Activated CD8-positive, alpha-beta memory T cell treated with anti-CD3 and anti-CD28 coated beads, Interleukin-2, amount 10 ng/mL, durations not matched to agents 7 days and 5 days (primary cell): ENCODE measurements around the gene PRPF19. TPM values are rescaled to one million over a fixed set of nuclear protein-coding genes. Genes with fewer than 3 reads are reported as not detected.

Experiments used
- ATAC-seq: fragments of 150-1000 bp; cut with Tn5 transposase; one replicate; pipeline ENCODE4 v1.10.0; 2021; ENCODE audit warnings: moderate library complexity
- CTCF ChIA-PET: fragments of 350-600 bp; sonication (Branson Sonifier 250); formaldehyde crosslinking; loops from one replicate; lab custom pipeline; 2021; ENCODE audit warnings: antibody characterized with exemption; lab: Charles Lee
- DNase-seq: peaks from one replicate; pipeline ENCODE4 v3.0.0-alpha.2; 2020
- H3K27ac Mint-ChIP-seq: one replicate; pipeline ENCODE4 v1.8.0; 2021; ENCODE audit warnings: mild to moderate bottlenecking, mixed read lengths
- H3K27me3 Mint-ChIP-seq: one replicate; pipeline ENCODE4 v1.8.0; 2021; ENCODE audit warnings: mixed read lengths
- H3K36me3 Mint-ChIP-seq: one replicate; pipeline ENCODE4 v1.8.0; 2021; ENCODE audit warnings: mild to moderate bottlenecking, mixed read lengths
- H3K4me1 Mint-ChIP-seq: one replicate; pipeline ENCODE4 v1.8.0; 2021; ENCODE audit warnings: mixed read lengths
- H3K4me3 Mint-ChIP-seq: one replicate; pipeline ENCODE4 v1.8.0; 2021; ENCODE audit warnings: mild to moderate bottlenecking, moderate library complexity, mixed read lengths
- H3K9me3 Mint-ChIP-seq: one replicate; pipeline ENCODE4 v1.8.0; 2022; ENCODE audit warnings: low read depth, mixed read lengths
- total RNA-seq, 2 experiments: library from RNA; stranded (reverse); gene quantifications; one replicate each; pipeline ENCODE4 v1.2.3, GENCODE V29; 2021

PRPF19 gene
- total RNA-seq, 2 experiments from 2014 or later, result 125 to 144 TPM

- CTCF ChIA-PET, result no interaction called here
Measured at GRCh38 chr11:60934790-60935605, 28.6 kb upstream of the PRPF19 start.

GRCh38 chr11:60934124-60934789 lies 27.9 kb upstream of the PRPF19 start:
- no peak for ATAC-seq
- Mint-ChIP-seq H3K9me3 (no peaks in the 10 kb centered on the region), H3K27ac (no peak overlapping the region), H3K36me3 (no peaks in the 10 kb centered on the region), H3K4me1 (no peaks in the 10 kb centered on the region), H3K4me3 (no peak overlapping the region), H3K27me3 (peaks cover 14% of the 10 kb centered on the region)
- no peak for DNase-seq
- CTCF ChIA-PET, result no interaction called here

More at GRCh38 chr11:60934790-60935605, 28.6 kb upstream of the PRPF19 start:
- H3K27me3 Mint-ChIP-seq, result peaks cover 7% of the 10 kb centered on the region
- no peaks in the 10 kb centered on the region for H3K36me3 Mint-ChIP-seq
- DNase-seq (no peak), ATAC-seq (no peak)
- no peak overlapping the region for H3K4me3 Mint-ChIP-seq
- H3K27ac Mint-ChIP-seq, result no peak overlapping the region
- no peaks in the 10 kb centered on the region for H3K4me1 Mint-ChIP-seq
- H3K9me3 Mint-ChIP-seq, result no peaks in the 10 kb centered on the region

GRCh38 chr11:60933416-60934123 lies 27.2 kb upstream of the PRPF19 start:
- ATAC-seq (no peak), DNase-seq (no peak)
- H3K4me3 Mint-ChIP-seq, result no peak overlapping the region
- H3K27ac Mint-ChIP-seq, result no peak overlapping the region
- no peaks in the 10 kb centered on the region for H3K4me1 Mint-ChIP-seq
- peaks cover 15% of the 10 kb centered on the region for H3K27me3 Mint-ChIP-seq
- CTCF ChIA-PET, result no interaction called here
- no peaks in the 10 kb centered on the region for H3K9me3 Mint-ChIP-seq
- H3K36me3 Mint-ChIP-seq, result no peaks in the 10 kb centered on the region

GRCh38 chr11:60932605-60933356 lies 26.4 kb upstream of the PRPF19 start:
- peaks cover 15% of the 10 kb centered on the region for H3K27me3 Mint-ChIP-seq
- DNase-seq (no peak), ATAC-seq (no peak)
- H3K4me1 Mint-ChIP-seq, result no peaks in the 10 kb centered on the region
- no peak overlapping the region for H3K27ac Mint-ChIP-seq
- no peaks in the 10 kb centered on the region for H3K36me3 Mint-ChIP-seq
- no peak overlapping the region for H3K4me3 Mint-ChIP-seq
- no peaks in the 10 kb centered on the region for H3K9me3 Mint-ChIP-seq
- CTCF ChIA-PET, result no interaction called here

GRCh38 chr11:60931917-60932316 lies 25.5 kb upstream of the PRPF19 start:
- Mint-ChIP-seq H3K27ac (no peak overlapping the region), H3K9me3 (no peaks in the 10 kb centered on the region), H3K4me1 (no peaks in the 10 kb centered on the region), H3K4me3 (no peak overlapping the region), H3K36me3 (no peaks in the 10 kb centered on the region), H3K27me3 (peaks cover 18% of the 10 kb centered on the region)
- CTCF ChIA-PET, result no interaction called here
- DNase-seq (no peak), ATAC-seq (no peak)

- Mint-ChIP-seq H3K9me3 (no peaks in the 10 kb centered on the region), H3K4me1 (no peaks in the 10 kb centered on the region), H3K27ac (no peak overlapping the region), H3K27me3 (peaks cover 33% of the 10 kb centered on the region), H3K4me3 (no peak overlapping the region), H3K36me3 (no peaks in the 10 kb centered on the region)
- ATAC-seq, result no peak
- CTCF ChIA-PET, result interaction anchor here (1.0 kb wide), 1 partner anchor 15 kb away, joined by 4 read pairs; no protein-coding TSS in a partner anchor
- no peak for DNase-seq
Measured at GRCh38 chr11:60930394-60930793, 24.0 kb upstream of the PRPF19 start.

- CTCF ChIA-PET, result interaction anchor here (1.0 kb wide), 1 partner anchor 15 kb away, joined by 4 read pairs; no protein-coding TSS in a partner anchor
- H3K27me3 Mint-ChIP-seq, result peaks cover 39% of the 10 kb centered on the region
- DNase-seq, result no peak
Measured at GRCh38 chr11:60929764-60930163, 23.4 kb upstream of the PRPF19 start.

GRCh38 chr11:60928563-60929001 lies 22.2 kb upstream of the PRPF19 start:
- CTCF ChIA-PET, result interaction anchor here (1.7 kb wide), 1 partner anchor 13 kb away, joined by 5 read pairs; no protein-coding TSS in a partner anchor
- Mint-ChIP-seq H3K27me3 (peaks cover 43% of the 10 kb centered on the region), H3K27ac (no peak overlapping the region), H3K9me3 (no peaks in the 10 kb centered on the region), H3K36me3 (no peaks in the 10 kb centered on the region), H3K4me3 (no peak overlapping the region), H3K4me1 (peaks cover 10% of the 10 kb centered on the region)
- ATAC-seq (no peak), DNase-seq (no peak)

More at GRCh38 chr11:60929764-60930163, 23.4 kb upstream of the PRPF19 start:
- Mint-ChIP-seq H3K36me3 (no peaks in the 10 kb centered on the region), H3K4me1 (peaks cover 6% of the 10 kb centered on the region), H3K4me3 (no peak overlapping the region), H3K27ac (no peak overlapping the region), H3K9me3 (no peaks in the 10 kb centered on the region)
- ATAC-seq, result no peak

GRCh38 chr11:60927600-60927999 lies 21.2 kb upstream of the PRPF19 start:
- Mint-ChIP-seq H3K27me3 (peaks cover 47% of the 10 kb centered on the region), H3K9me3 (no peaks in the 10 kb centered on the region), H3K36me3 (peaks cover 5% of the 10 kb centered on the region), H3K4me1 (peaks cover 12% of the 10 kb centered on the region), H3K4me3 (no peak overlapping the region), H3K27ac (no peak overlapping the region)
- ATAC-seq (no peak), DNase-seq (no peak)
- CTCF ChIA-PET, result interaction anchor here (1.7 kb wide), 1 partner anchor 12 kb away, joined by 5 read pairs; no protein-coding TSS in a partner anchor

GRCh38 chr11:60927061-60927592 lies 20.7 kb upstream of the PRPF19 start:
- no peak overlapping the region for H3K4me3 Mint-ChIP-seq
- H3K27ac Mint-ChIP-seq, result no peak overlapping the region
- H3K4me1 Mint-ChIP-seq, result peaks cover 12% of the 10 kb centered on the region
- ATAC-seq (no peak), DNase-seq (no peak)
- peaks cover 47% of the 10 kb centered on the region for H3K27me3 Mint-ChIP-seq
- H3K9me3 Mint-ChIP-seq, result no peaks in the 10 kb centered on the region
- CTCF ChIA-PET, result interaction anchor here (1.7 kb wide), 1 partner anchor 11 kb away, joined by 5 read pairs; no protein-coding TSS in a partner anchor
- peaks cover 9% of the 10 kb centered on the region for H3K36me3 Mint-ChIP-seq

GRCh38 chr11:60926500-60926899 lies 20.1 kb upstream of the PRPF19 start:
- Mint-ChIP-seq H3K4me1 (peaks cover 12% of the 10 kb centered on the region), H3K36me3 (peaks cover 12% of the 10 kb centered on the region), H3K27me3 (peaks cover 47% of the 10 kb centered on the region), H3K9me3 (no peaks in the 10 kb centered on the region), H3K4me3 (no peak overlapping the region), H3K27ac (no peak overlapping the region)
- ATAC-seq, result no peak
- DNase-seq, result no peak
- CTCF ChIA-PET, result no interaction called here

- no peaks in the 10 kb centered on the region for H3K9me3 Mint-ChIP-seq
- DNase-seq, result no peak
- no peak for ATAC-seq
- H3K36me3 Mint-ChIP-seq, result peaks cover 17% of the 10 kb centered on the region
- CTCF ChIA-PET, result no interaction called here
- H3K4me1 Mint-ChIP-seq, result peaks cover 12% of the 10 kb centered on the region
- no peak overlapping the region for H3K27ac Mint-ChIP-seq
- H3K4me3 Mint-ChIP-seq, result no peak overlapping the region
- peaks cover 44% of the 10 kb centered on the region for H3K27me3 Mint-ChIP-seq
Measured at GRCh38 chr11:60925868-60926267, 19.5 kb upstream of the PRPF19 start.
